NCI-H2196 (cell line): ENCODE results near the gene PRKRIP1.
"Not testable (repeated sequence)": the region's sequence is repeated elsewhere in the genome, so short reads cannot be mapped to it uniquely, and the experiment has no call there.

Source experiments
- DNase-seq: peaks from one replicate; lab custom pipeline; 2025; ENCODE audit not compliant: unreplicated experiment; lab: John Stamatoyannopoulos, UW

Gene PRKRIP1

GRCh38 chr7:102474736-102475435 is 78.7 kb downstream of the PRKRIP1 start:
- not testable (repeated sequence) for DNase-seq
